IPS-20b (cell line): Measurements from ENCODE around the gene TMEM219.
"Not testable (repeated sequence)": the region's sequence is repeated elsewhere in the genome, so short reads cannot be mapped to it uniquely, and the experiment has no call there.

Experiments used
- H3K27ac ChIP-seq: one replicate; pipeline ENCODE4 v1.5.1; 2013; ENCODE audit warnings: low read length
- H3K27me3 ChIP-seq: 2 replicates; pipeline ENCODE4 v1.6.1; 2013; ENCODE audit warnings: mild to moderate bottlenecking, low read length, inconsistent platforms; ENCODE audit not compliant: insufficient read depth
- H3K36me3 ChIP-seq: 2 replicates; pipeline ENCODE4 v1.6.1; 2013; ENCODE audit warnings: low read depth, mild to moderate bottlenecking, inconsistent platforms, low read length, moderate library complexity; ENCODE audit not compliant: insufficient read depth
- H3K4me1 ChIP-seq: 2 replicates; pipeline ENCODE4 v1.6.1; 2013; ENCODE audit warnings: mild to moderate bottlenecking, control low read depth, inconsistent platforms, low read length, moderate library complexity; ENCODE audit not compliant: insufficient read depth
- H3K4me3 ChIP-seq: 2 replicates; pipeline ENCODE4 v1.5.1; 2013; ENCODE audit warnings: mild to moderate bottlenecking, low read length, inconsistent platforms
- H3K9ac ChIP-seq: 2 replicates; pipeline ENCODE4 v1.6.1; 2013; ENCODE audit warnings: low read depth, mild to moderate bottlenecking, inconsistent platforms, low read length, moderate library complexity
- H3K9me3 ChIP-seq: 2 replicates; pipeline ENCODE4 v1.6.1; 2013; ENCODE audit warnings: mild to moderate bottlenecking, low read depth, low read length, inconsistent platforms; ENCODE audit not compliant: insufficient read depth

The TMEM219 gene

GRCh38 chr16:29925781-29926710, 35.8 kb upstream of the TMEM219 start, which contains the start of gene KCTD13:
TSS of gene KCTD13 (minus strand) at chr16:29926226. CDS start at chr16:29926033, 193 bp downstream.
- H3K27me3 ChIP-seq = no peaks in the 10 kb centered on the region
- peak within 1 kb of the TSS; percentile 97 for H3K9ac ChIP-seq
- H3K4me1 ChIP-seq = peaks cover 9% of the 10 kb centered on the region
- peak within 1 kb of the TSS; percentile 87 for H3K27ac ChIP-seq
- peaks cover 16% of the 10 kb centered on the region for H3K36me3 ChIP-seq
- no peaks in the 10 kb centered on the region for H3K9me3 ChIP-seq
- peak within 1 kb of the TSS; percentile 77 for H3K4me3 ChIP-seq

DNA sequence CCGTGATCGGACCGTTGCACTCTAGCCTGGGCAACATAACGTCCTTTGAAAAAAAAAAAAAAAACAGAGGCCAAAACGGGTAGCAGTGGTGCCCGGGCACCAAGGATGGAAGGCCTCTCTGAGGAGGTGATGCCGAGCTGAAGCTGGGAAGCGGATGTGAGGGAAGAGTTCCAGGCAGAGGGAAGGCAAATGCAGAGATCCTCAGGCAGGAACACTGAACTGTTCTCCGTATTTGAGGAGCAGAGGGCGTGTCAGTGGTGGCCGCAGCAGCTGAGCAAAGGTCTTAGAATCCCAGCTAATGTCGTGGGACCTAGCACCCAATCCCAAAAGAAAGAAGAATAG, 35.2 kb upstream of the TMEM219 start:
- H3K27ac ChIP-seq = peak overlapping the region; percentile 87
- peaks cover 9% of the 10 kb centered on the region for H3K4me1 ChIP-seq

GRCh38 chr16:29927070-29927905, 34.6 kb upstream of the TMEM219 start:
- no peaks in the 10 kb centered on the region for H3K27me3 ChIP-seq
- peak overlapping the region; percentile 97; the same call in 1 of the 2 replicates for H3K9ac ChIP-seq
- H3K27ac ChIP-seq = no peak overlapping the region
- H3K4me1 ChIP-seq = peaks cover 9% of the 10 kb centered on the region
- peak overlapping the region; percentile 77 for H3K4me3 ChIP-seq
- H3K36me3 ChIP-seq = peaks cover 9% of the 10 kb centered on the region
- H3K9me3 ChIP-seq = no peaks in the 10 kb centered on the region

More for the DNA sequence above, 35.2 kb upstream of the TMEM219 start:
- H3K9me3 ChIP-seq = no peaks in the 10 kb centered on the region
- no peaks in the 10 kb centered on the region for H3K27me3 ChIP-seq
- peak overlapping the region; percentile 97 for H3K9ac ChIP-seq
- peak overlapping the region; percentile 77 for H3K4me3 ChIP-seq
- peaks cover 14% of the 10 kb centered on the region for H3K36me3 ChIP-seq

DNA sequence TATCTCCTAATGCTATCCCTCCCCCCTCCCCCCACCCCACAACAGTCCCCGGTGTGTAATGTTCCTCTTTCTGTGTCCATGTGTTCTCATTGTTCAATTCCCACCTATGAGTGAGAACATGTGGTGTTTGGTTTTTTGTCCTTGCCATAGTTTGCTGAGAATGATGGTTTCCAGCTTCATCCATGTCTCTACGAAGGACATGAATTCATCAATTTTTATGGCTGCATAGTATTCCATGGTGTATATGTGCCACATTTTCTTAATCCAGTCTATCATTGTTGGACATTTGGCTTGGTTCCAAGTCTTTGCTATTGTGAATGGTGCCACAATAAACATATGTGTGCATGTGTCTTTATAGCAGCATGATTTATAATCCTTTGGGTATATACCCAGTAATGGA, 30.1 kb upstream of the TMEM219 start:
- not testable (repeated sequence) for H3K4me1 ChIP-seq, H3K27ac ChIP-seq, H3K36me3 ChIP-seq, H3K9me3 ChIP-seq, H3K27me3 ChIP-seq, H3K4me3 ChIP-seq, H3K9ac ChIP-seq

- H3K36me3 ChIP-seq = no peaks in the 10 kb centered on the region
- no peak overlapping the region for H3K9ac ChIP-seq
- no peak overlapping the region for H3K27ac ChIP-seq
- no peaks in the 10 kb centered on the region; the same call in 1 of the 2 replicates for H3K9me3 ChIP-seq
- no peaks in the 10 kb centered on the region for H3K27me3 ChIP-seq
- no peak overlapping the region for H3K4me3 ChIP-seq
- H3K4me1 ChIP-seq = no peaks in the 10 kb centered on the region
Observed at GRCh38 chr16:29940656-29941055, 21.2 kb upstream of the TMEM219 start.

GRCh38 chr16:29943846-29944799, 17.8 kb upstream of the TMEM219 start:
- H3K4me1 ChIP-seq = no peaks in the 10 kb centered on the region
- no peak overlapping the region for H3K4me3 ChIP-seq
- H3K36me3 ChIP-seq = no peaks in the 10 kb centered on the region
- H3K9ac ChIP-seq = no peak overlapping the region
- no peaks in the 10 kb centered on the region for H3K27me3 ChIP-seq
- H3K27ac ChIP-seq = no peak overlapping the region
- no peaks in the 10 kb centered on the region; the same call in 1 of the 2 replicates for H3K9me3 ChIP-seq

DNA sequence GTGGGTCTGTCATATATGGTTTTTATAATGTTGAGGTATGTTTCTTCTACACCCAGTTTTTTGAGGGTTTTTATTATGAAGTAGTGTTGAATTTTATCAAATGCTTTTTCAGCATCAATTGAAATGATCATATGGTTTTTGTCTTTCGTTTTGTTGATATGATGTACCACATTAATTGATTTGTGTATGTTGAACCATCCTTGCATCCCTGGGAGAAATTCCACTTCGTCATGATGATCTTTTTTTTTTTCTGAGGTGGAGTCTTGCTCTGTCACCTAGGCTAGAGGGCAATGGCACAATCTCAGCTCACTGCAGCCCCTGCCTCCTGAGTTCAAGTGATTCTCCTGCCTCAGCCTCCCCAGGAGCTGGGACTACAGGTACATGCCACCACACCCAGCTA, 14.0 kb upstream of the TMEM219 start:
- Histone ChIP-seq H3K27me3 (no peaks in the 10 kb centered on the region), H3K36me3 (no peaks in the 10 kb centered on the region)

GRCh38 chr16:29950806-29951461, 10.9 kb upstream of the TMEM219 start:
- Histone ChIP-seq H3K27me3 (no peaks in the 10 kb centered on the region), H3K9ac (no peak overlapping the region), H3K27ac (no peak overlapping the region), H3K36me3 (no peaks in the 10 kb centered on the region), H3K9me3 (no peaks in the 10 kb centered on the region), H3K4me1 (peaks cover 3% of the 10 kb centered on the region; the same call in 1 of the 2 replicates), H3K4me3 (no peak overlapping the region)

More for the DNA sequence above, 14.0 kb upstream of the TMEM219 start:
- Histone ChIP-seq H3K27ac (no peak overlapping the region), H3K4me1 (peaks cover 3% of the 10 kb centered on the region; the same call in 1 of the 2 replicates), H3K4me3 (no peak overlapping the region), H3K9me3 (no peaks in the 10 kb centered on the region), H3K9ac (no peak overlapping the region)

DNA sequence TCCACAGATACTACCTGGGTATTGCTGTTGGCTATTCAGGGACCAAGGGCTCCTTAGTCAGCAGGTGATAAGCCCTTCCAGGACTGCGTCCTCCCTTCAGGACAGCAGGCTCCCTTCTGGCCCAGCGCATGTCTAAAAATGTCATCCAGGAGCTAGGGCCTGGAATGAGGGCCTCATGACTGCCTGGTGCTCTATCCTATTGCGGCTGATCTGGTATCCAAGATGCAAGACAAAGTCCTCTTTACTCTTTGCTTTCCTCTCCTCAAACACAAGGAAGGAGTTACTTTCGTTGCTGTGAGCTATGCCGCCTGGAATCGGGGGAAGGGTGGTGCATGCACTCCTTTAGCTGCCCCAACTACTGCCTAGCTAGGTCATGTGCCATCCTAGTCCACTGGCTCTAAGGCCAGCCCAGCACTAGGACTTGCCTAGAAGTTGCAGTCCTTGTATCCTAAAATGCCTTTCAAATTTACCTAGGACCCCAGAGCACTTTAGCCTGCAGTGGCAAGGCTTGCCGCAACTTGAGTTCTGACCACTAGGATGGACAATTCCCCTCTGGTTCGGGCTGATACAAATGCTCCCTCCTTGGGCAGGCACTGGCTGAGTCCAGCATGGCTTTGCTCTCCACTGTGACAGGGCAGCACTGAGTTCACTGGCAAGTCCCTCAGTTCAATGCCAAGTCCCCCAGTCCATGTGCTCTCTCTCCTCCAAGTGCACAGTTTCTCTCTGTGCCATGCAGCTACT, 10.1 kb upstream of the TMEM219 start:
- Histone ChIP-seq H3K4me3 (no peak overlapping the region), H3K36me3 (no peaks in the 10 kb centered on the region), H3K27ac (no peak overlapping the region), H3K9me3 (no peaks in the 10 kb centered on the region), H3K4me1 (peaks cover 3% of the 10 kb centered on the region; the same call in 1 of the 2 replicates), H3K27me3 (no peaks in the 10 kb centered on the region), H3K9ac (no peak overlapping the region)

GRCh38 chr16:29958756-29959155, 3.1 kb upstream of the TMEM219 start:
- Histone ChIP-seq H3K27ac (no peak overlapping the region), H3K4me3 (no peak overlapping the region), H3K9ac (no peak overlapping the region), H3K36me3 (no peaks in the 10 kb centered on the region), H3K9me3 (no peaks in the 10 kb centered on the region), H3K4me1 (0 out of 2 replicates have a peak, but pooled peaks cover 3% of the 10 kb centered on the region), H3K27me3 (no peaks in the 10 kb centered on the region)
